Panc1 (cell line): Measurements from ENCODE around the gene PLCB4. TPM values are rescaled to one million over a fixed set of nuclear protein-coding genes. Genes with fewer than 3 reads are reported as not detected.
A peak's percentile ranks its signal among the peaks of the same experiment; 100 is the strongest.
"Not testable (repeated sequence)": the region's sequence is repeated elsewhere in the genome, so short reads cannot be mapped to it uniquely, and the experiment has no call there.

Experiments
- ATAC-seq: fragments of 200-7000 bp; cut with Tn5 transposase; 2 replicates; pipeline ENCODE4 v1.9.1; 2020; ENCODE audit warnings: mild to moderate bottlenecking, moderate library complexity
- BruUV-seq: library from RNA; stranded (reverse); fragments of 400-500 nt; replicated peaks from 2 replicates; lab custom pipeline; 2021; lab: Mats Ljungman, UMichigan
- CTCF ChIA-PET: fragments of 300-600 bp; sonication (Branson Sonifier 250); formaldehyde crosslinking; loops from one replicate; lab custom pipeline; 2022; ENCODE audit warnings: antibody characterized with exemption; lab: Charles Lee
- POLR2A ChIA-PET: fragments of 300-600 bp; sonication (Branson Sonifier 250); formaldehyde crosslinking; loops from one replicate; lab custom pipeline; 2022; ENCODE audit warnings: antibody characterized with exemption; lab: Charles Lee
- DNase-seq: peaks from one replicate; pipeline ENCODE4 v3.0.0-alpha.2; 2010; ENCODE audit warnings: low read depth, low spot score
- H3K27ac ChIP-seq: 2 replicates; pipeline ENCODE4 v1.5.1; 2011; ENCODE audit warnings: mild to moderate bottlenecking, low read length, inconsistent platforms
- H3K27me3 ChIP-seq: fragments of 200-500 bp; sonication (Bioruptor generic); 2 replicates; pipeline ENCODE4 v1.6.0; 2014; ENCODE audit warnings: low read length, inconsistent platforms; ENCODE audit not compliant: control insufficient read depth, insufficient read depth
- H3K36me3 ChIP-seq: fragments of 200-500 bp; sonication (Bioruptor generic); 2 replicates; pipeline ENCODE4 v1.5.1; 2014; ENCODE audit warnings: inconsistent platforms, mild to moderate bottlenecking, low read length, moderate library complexity; ENCODE audit not compliant: control insufficient read depth, insufficient read depth
- H3K4me1 ChIP-seq: 2 replicates; pipeline ENCODE4 v1.5.1; 2011; ENCODE audit warnings: inconsistent platforms, mild to moderate bottlenecking, low read length, moderate library complexity; ENCODE audit not compliant: control insufficient read depth, insufficient read depth
- H3K4me3 ChIP-seq, 2 experiments: 2 replicates each; pipeline ENCODE4 v1.5.1; 2011 to 2012; ENCODE audit warnings: low read depth in 2 of 2, low read length in 2 of 2, mild to moderate bottlenecking in 2 of 2, inconsistent platforms in 1 of 2, moderate library complexity in 1 of 2
- H3K9me3 ChIP-seq: fragments of 200-500 bp; sonication (Bioruptor generic); 2 replicates; pipeline ENCODE4 v1.5.1; 2014; ENCODE audit warnings: low read depth, mild to moderate bottlenecking, inconsistent platforms, low read length, moderate library complexity; ENCODE audit not compliant: control insufficient read depth, insufficient read depth
- CTCF ChIP-seq: fragments of 450-650 bp; IDR thresholded peaks from 2 replicates; pipeline ENCODE4 v1.5.1; 2017; ENCODE audit warnings: mild to moderate bottlenecking
- POLR2AphosphoS5 ChIP-seq: IDR thresholded peaks from 2 replicates; pipeline ENCODE4 v1.6.1; 2012; ENCODE audit warnings: mild to moderate bottlenecking, low read depth, low read length, moderate library complexity
- REST ChIP-seq, 2 experiments: IDR thresholded peaks; 2 replicates each; pipeline ENCODE4 v1.6.1; 2011 to 2012; ENCODE audit warnings: low read depth in 2 of 2, control low read depth in 1 of 2, low read length in 1 of 2, mild to moderate bottlenecking in 1 of 2, moderate library complexity in 1 of 2; ENCODE audit not compliant: insufficient read depth in 1 of 2
- SIN3A ChIP-seq: IDR thresholded peaks from 2 replicates; pipeline ENCODE4 v1.6.1; 2012; ENCODE audit warnings: low read depth, mild to moderate bottlenecking, low read length, moderate library complexity, borderline replicate concordance; ENCODE audit not compliant: insufficient read depth
- TCF7L2 ChIP-seq: IDR thresholded peaks from 2 replicates; pipeline ENCODE4 v1.6.1; 2011; ENCODE audit warnings: mild to moderate bottlenecking, low read depth, low read length, inconsistent platforms
- in situ Hi-C: cut with HindIII; loops from 2 replicates; pipeline ENCODE4 v1.10.0; 2016; ENCODE audit warnings: low sequenced_read_pairs, low pct_unique_long_range_greater_than_20kb
- intact Hi-C: fragments of 100-400 bp; cut with micrococcal nuclease; formaldehyde crosslinking; loops from one replicate; pipeline ENCODE4 v1.10.0; 2022; ENCODE audit not compliant: unreplicated experiment
- total RNA-seq: library from RNA; stranded (reverse); gene quantifications from one replicate; pipeline ENCODE4 v1.2.1, GENCODE V29; 2021; ENCODE audit not compliant: unreplicated experiment

PLCB4 gene
- total RNA-seq, 1 experiment from 2014 or later, result 1.5 TPM

- CTCF ChIA-PET, result no interaction called here
Observed at GRCh38 chr20:9043364-9043763, 25.5 kb upstream of the PLCB4 start.

GRCh38 chr20:9047928-9048327 lies 21.0 kb upstream of the PLCB4 start:
- H3K9me3 ChIP-seq, CTCF ChIA-PET, in situ Hi-C loops, ATAC-seq, H3K4me1 ChIP-seq, DNase-seq, POLR2A ChIA-PET, H3K36me3 ChIP-seq, H3K27ac ChIP-seq, BruUV-seq, intact Hi-C loops, H3K27me3 ChIP-seq, H3K4me3 ChIP-seq: not testable (repeated sequence)

More at GRCh38 chr20:9043364-9043763, 25.5 kb upstream of the PLCB4 start:
- DNase-seq (no peak), ATAC-seq (no peak)
- no TSS peak for BruUV-seq
- Histone ChIP-seq H3K27me3 (no peaks in the 10 kb centered on the region), H3K36me3 (no peaks in the 10 kb centered on the region), H3K4me1 (no peaks in the 10 kb centered on the region), H3K4me3 (no peak overlapping the region), H3K27ac (no peak overlapping the region), H3K9me3 (no peaks in the 10 kb centered on the region)
- intact Hi-C loops (no loop called here), in situ Hi-C loops (no loop called here)
- POLR2A ChIA-PET, result no interaction called here
- TF ChIP-seq SIN3A (no peak), POLR2AphosphoS5 (no peak), REST (IDR thresholded peaks at IDR 0.05; ENCODE audit: insufficient read depth in 1 of 2, low read depth in 2 of 2, low read length in 1 of 2) (no peak), CTCF (no peak), TCF7L2 (no peak)

GRCh38 chr20:9051508-9051907 lies 17.4 kb upstream of the PLCB4 start:
- TF ChIP-seq CTCF, result no peak
- TF ChIP-seq SIN3A, result no peak
- TF ChIP-seq REST (IDR thresholded peaks at IDR 0.05; ENCODE audit: insufficient read depth in 1 of 2, low read depth in 2 of 2, low read length in 1 of 2), result no peak
- TF ChIP-seq TCF7L2, result no peak
- no peak for TF ChIP-seq POLR2AphosphoS5
- BruUV-seq, result no TSS peak
- Histone ChIP-seq H3K4me3 (no peak overlapping the region), H3K27ac (no peak overlapping the region), H3K4me1 (no peaks in the 10 kb centered on the region), H3K36me3 (no peaks in the 10 kb centered on the region), H3K27me3 (no peaks in the 10 kb centered on the region), H3K9me3 (no peaks in the 10 kb centered on the region)
- DNase-seq (peak; percentile 30), ATAC-seq (0 out of 2 replicates have a peak, but pooled peaks have one; percentile 51)
- intact Hi-C loops (no loop called here), in situ Hi-C loops (no loop called here)
- CTCF ChIA-PET, result no interaction called here
- POLR2A ChIA-PET, result no interaction called here
